ENCODE measurements around the gene MYH13. TPM values are rescaled to one million over a fixed set of nuclear protein-coding genes. Genes with fewer than 3 reads are reported as not detected.

Gene MYH13
- total RNA-seq, 1 experiment from 2014 or later = not detected

DNA sequence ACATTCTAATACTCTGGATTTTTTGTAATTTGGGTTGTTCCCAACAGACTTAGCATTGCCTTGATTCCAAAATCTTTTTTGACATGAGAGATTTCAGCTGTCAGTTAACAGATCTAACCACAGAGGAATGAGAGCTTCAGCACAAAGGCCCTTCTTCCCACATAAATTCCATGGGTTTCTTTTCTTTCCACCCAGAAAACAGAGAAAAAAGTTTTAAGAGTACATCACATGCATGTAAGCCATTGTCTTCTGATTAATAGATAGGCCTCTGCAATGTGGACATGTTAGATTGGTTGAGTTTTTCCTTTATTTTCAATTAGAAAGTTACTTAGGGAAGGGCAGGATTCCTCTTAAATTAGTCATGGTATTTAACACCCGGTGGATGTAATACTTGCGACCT is 48.0 kb upstream of the MYH13 start:
- Histone ChIP-seq H3K36me3 (ENCODE audit: low read depth) (no peaks in the 10 kb centered on the region), H3K9me2 (ENCODE audit: insufficient read depth) (no peaks in the 10 kb centered on the region), H3K79me2 (ENCODE audit: low read depth) (no peaks in the 10 kb centered on the region), H3K27ac (no peak overlapping the region), H2AFZ (no peak overlapping the region), H3K4me2 (no peak overlapping the region), H4K20me1 (ENCODE audit: insufficient read depth) (no peaks in the 10 kb centered on the region), H3K9me3 (ENCODE audit: insufficient read depth, low read depth) (no peaks in the 10 kb centered on the region), H3K4me3 (no peak overlapping the region), H3F3A (ENCODE audit: insufficient read depth, low read depth) (no peaks in the 10 kb centered on the region), H3K27me3 (ENCODE audit: insufficient read depth, low read depth) (no peaks in the 10 kb centered on the region), H3K4me1 (replicated peaks; ENCODE audit: insufficient read depth) (no peaks in the 10 kb centered on the region)
- CTCF ChIA-PET = no interaction called here
- POLR2A ChIA-PET (ENCODE audit: unreplicated experiment) = no interaction called here
- TF ChIP-seq EZH2 (IDR thresholded peaks at IDR 0.05; ENCODE audit: low read depth) = no peak
- TF ChIP-seq CTCF (conservative IDR thresholded peaks at IDR 0.05) = no peak
- BruUV-seq (replicated peaks) = no TSS peak
- no peak for DNase-seq
- intact Hi-C loops (cut with micrococcal nuclease; ENCODE audit: unreplicated experiment) = no loop called here

GRCh38 chr17:10417431-10417830 is 44.6 kb upstream of the MYH13 start:
- Histone ChIP-seq H3K4me3 (no peak overlapping the region), H3K79me2 (ENCODE audit: low read depth) (no peaks in the 10 kb centered on the region), H3K9me2 (ENCODE audit: insufficient read depth) (no peaks in the 10 kb centered on the region), H3K27ac (no peak overlapping the region), H2AFZ (no peak overlapping the region), H3K4me2 (no peak overlapping the region), H3K36me3 (ENCODE audit: low read depth) (no peaks in the 10 kb centered on the region), H4K20me1 (ENCODE audit: insufficient read depth) (no peaks in the 10 kb centered on the region), H3K9me3 (ENCODE audit: insufficient read depth, low read depth) (no peaks in the 10 kb centered on the region), H3K27me3 (ENCODE audit: insufficient read depth, low read depth) (no peaks in the 10 kb centered on the region), H3K4me1 (replicated peaks; ENCODE audit: insufficient read depth) (no peaks in the 10 kb centered on the region), H3F3A (ENCODE audit: insufficient read depth, low read depth) (no peaks in the 10 kb centered on the region)
- POLR2A ChIA-PET (ENCODE audit: unreplicated experiment) = no interaction called here
- TF ChIP-seq EZH2 (IDR thresholded peaks at IDR 0.05; ENCODE audit: low read depth) (no peak), CTCF (conservative IDR thresholded peaks at IDR 0.05) (no peak)
- BruUV-seq (replicated peaks) = no TSS peak
- intact Hi-C loops (cut with micrococcal nuclease; ENCODE audit: unreplicated experiment) = no loop called here
- CTCF ChIA-PET = no interaction called here
- no peak for DNase-seq

DNA sequence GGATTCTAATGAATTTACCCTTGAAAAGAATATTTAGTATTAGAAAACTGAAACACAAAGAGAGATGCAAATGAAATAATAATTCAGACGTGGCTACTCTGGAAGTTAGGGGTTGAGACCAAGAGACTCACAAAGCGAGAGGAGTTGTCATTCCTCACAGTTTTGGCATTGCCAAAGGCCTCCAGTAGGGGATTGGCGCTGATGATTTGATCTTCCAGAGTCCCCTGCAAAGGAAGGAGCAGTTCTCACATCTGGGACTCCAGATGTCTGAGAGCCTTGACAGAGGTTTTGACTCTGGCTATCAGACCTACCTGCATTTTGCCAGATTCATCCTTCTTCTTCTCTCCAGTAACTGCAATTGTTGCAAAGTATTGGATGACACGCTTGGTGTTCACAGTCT is 42.4 kb upstream of the MYH13 start:
- H3K36me3 ChIP-seq (ENCODE audit: low read depth) = no peaks in the 10 kb centered on the region
- ChIA-PET CTCF (no interaction called here), POLR2A (ENCODE audit: unreplicated experiment) (no interaction called here)
- H3K4me1 ChIP-seq (replicated peaks; ENCODE audit: insufficient read depth) = no peaks in the 10 kb centered on the region
- no peak overlapping the region for H3K4me3 ChIP-seq
- H3K9me2 ChIP-seq (ENCODE audit: insufficient read depth) = no peaks in the 10 kb centered on the region
- TF ChIP-seq CTCF (conservative IDR thresholded peaks at IDR 0.05) (no peak), EZH2 (IDR thresholded peaks at IDR 0.05; ENCODE audit: low read depth) (no peak)
- no peaks in the 10 kb centered on the region for H4K20me1 ChIP-seq (ENCODE audit: insufficient read depth)
- H3K4me2 ChIP-seq = no peak overlapping the region
- no peak overlapping the region for H2AFZ ChIP-seq
- no peaks in the 10 kb centered on the region for H3K79me2 ChIP-seq (ENCODE audit: low read depth)
- H3K9me3 ChIP-seq (ENCODE audit: insufficient read depth, low read depth) = no peaks in the 10 kb centered on the region
- BruUV-seq (replicated peaks) = no TSS peak
- intact Hi-C loops (cut with micrococcal nuclease; ENCODE audit: unreplicated experiment) = no loop called here
- no peak overlapping the region for H3K27ac ChIP-seq
- no peaks in the 10 kb centered on the region for H3K27me3 ChIP-seq (ENCODE audit: insufficient read depth, low read depth)
- H3F3A ChIP-seq (ENCODE audit: insufficient read depth, low read depth) = no peaks in the 10 kb centered on the region
- DNase-seq = no peak
